ENCODE data around the gene ABCA3.

- TF ChIP-seq CTCF (IDR thresholded peaks at IDR 0.05; ENCODE audit: poor library complexity, severe bottlenecking) (no peak), POLR2AphosphoS5 (IDR thresholded peaks at IDR 0.05) (no peak), EZH2 (IDR thresholded peaks at IDR 0.05; ENCODE audit: borderline replicate concordance, insufficient read depth, low read length, poor library complexity, severe bottlenecking) (no peak), REST (IDR thresholded peaks at IDR 0.05; ENCODE audit: borderline replicate concordance) (no peak)
Observed at GRCh38 chr16:2297506-2297860, 43.0 kb downstream of the ABCA3 start.
